ENCODE data around the gene ADH1B.

- TF ChIP-seq EZH2 (IDR thresholded peaks at IDR 0.05; ENCODE audit: borderline replicate concordance, low read depth, low read length, severe bottlenecking) (no peak), CTCF (IDR thresholded peaks at IDR 0.05; ENCODE audit: borderline replicate concordance, extremely low read depth, low read length, poor library complexity, severe bottlenecking) (no peak)
Measured at GRCh38 chr4:99362768-99363167, 41.6 kb upstream of the ADH1B start.
